Measurements from ENCODE around the gene PDE4D. TPM values are rescaled to one million over a fixed set of nuclear protein-coding genes. Genes with fewer than 3 reads are reported as not detected.

PDE4D gene
- total RNA-seq, 1 experiment from 2014 or later = 3.3 TPM

- no peak overlapping the region for H3K27ac Mint-ChIP-seq
Measured at GRCh38 chr5:59061377-59061776, 832.1 kb downstream of the PDE4D start.

GRCh38 chr5:59058969-59059687 lies 834.4 kb downstream of the PDE4D start:
- CTCF ChIA-PET = no interaction called here

More at GRCh38 chr5:59061377-59061776, 832.1 kb downstream of the PDE4D start:
- Mint-ChIP-seq H3K27me3 (ENCODE audit: low read depth) (peaks cover 7% of the 10 kb centered on the region), H3K4me3 (no peak overlapping the region), H3K4me1 (peaks cover 10% of the 10 kb centered on the region), H3K9me3 (peaks cover 3% of the 10 kb centered on the region; the same call in 1 of the 2 replicates), H3K36me3 (no peaks in the 10 kb centered on the region)
- TF ChIP-seq OVOL2 (CRISPR knock-in tag; IDR thresholded peaks at IDR 0.05; ENCODE audit: borderline replicate concordance) (no peak), ATF6 (CRISPR knock-in tag; IDR thresholded peaks at IDR 0.05) (no peak), FOXP1 (CRISPR knock-in tag; IDR thresholded peaks at IDR 0.05; ENCODE audit: borderline replicate concordance) (no peak), AR (CRISPR knock-in tag; IDR thresholded peaks at IDR 0.05) (no peak)
- ChIA-PET POLR2A (no interaction called here), CTCF (no interaction called here)
- no peak for ATAC-seq
- DNase-seq (ENCODE audit: low spot score) = no peak

More at GRCh38 chr5:59058969-59059687, 834.4 kb downstream of the PDE4D start:
- peaks cover 18% of the 10 kb centered on the region for H3K27me3 Mint-ChIP-seq (ENCODE audit: low read depth)
- H3K4me3 Mint-ChIP-seq = no peak overlapping the region
- peaks cover 10% of the 10 kb centered on the region for H3K4me1 Mint-ChIP-seq
- H3K27ac Mint-ChIP-seq = no peak overlapping the region
- TF ChIP-seq JAZF1 (CRISPR knock-in tag; IDR thresholded peaks at IDR 0.05) (no peak), ZNF671 (CRISPR knock-in tag; IDR thresholded peaks at IDR 0.05) (no peak), ZNF532 (CRISPR knock-in tag; IDR thresholded peaks at IDR 0.05; ENCODE audit: borderline replicate concordance) (no peak), ESRRA (CRISPR knock-in tag; IDR thresholded peaks at IDR 0.05; ENCODE audit: borderline replicate concordance) (no peak), ZNF138 (CRISPR knock-in tag; conservative IDR thresholded peaks at IDR 0.05) (no peak), SOX15 (CRISPR knock-in tag; IDR thresholded peaks at IDR 0.05) (no peak), IRF1 (CRISPR knock-in tag; IDR thresholded peaks at IDR 0.05) (no peak), TP53 (CRISPR knock-in tag; IDR thresholded peaks at IDR 0.05) (no peak), PRRX2 (CRISPR knock-in tag; IDR thresholded peaks at IDR 0.05) (no peak), ZNF232 (CRISPR knock-in tag; IDR thresholded peaks at IDR 0.05) (no peak), NR3C1 (CRISPR knock-in tag; conservative IDR thresholded peaks at IDR 0.05; ENCODE audit: low read depth) (no peak), ZNF416 (CRISPR knock-in tag; IDR thresholded peaks at IDR 0.05) (no peak), HMGXB4 (CRISPR knock-in tag; IDR thresholded peaks at IDR 0.05) (no peak)
- POLR2A ChIA-PET = no interaction called here
- no peak for ATAC-seq
- DNase-seq (ENCODE audit: low spot score) = no peak
- H3K9me3 Mint-ChIP-seq = peaks cover 3% of the 10 kb centered on the region; the same call in 1 of the 2 replicates
- no peaks in the 10 kb centered on the region for H3K36me3 Mint-ChIP-seq
